ENCODE data around the gene WDR43. TPM values are rescaled to one million over a fixed set of nuclear protein-coding genes. Genes with fewer than 3 reads are reported as not detected.

WDR43 gene
- total and polyA plus RNA-seq, 3 experiments from 2014 or later, result 40.0 to 186 (median 169) TPM

- Histone ChIP-seq H3K4me1 (ENCODE audit: insufficient read depth, low read length) (no peaks in the 10 kb centered on the region), H3K9me3 (ENCODE audit: low read length) (no peaks in the 10 kb centered on the region), H3K36me3 (ENCODE audit: insufficient read depth, low read length) (no peaks in the 10 kb centered on the region), H3K4me3 (ENCODE audit: low read length) (no peak overlapping the region), H3K27ac (ENCODE audit: low read depth, low read length) (no peak overlapping the region), H3K27me3 (ENCODE audit: insufficient read depth, low read length, poor library complexity, severe bottlenecking) (peaks cover 13% of the 10 kb centered on the region)
- Mint-ChIP-seq H3K27ac (no peak overlapping the region), H3K36me3 (no peaks in the 10 kb centered on the region), H3K27me3 (peaks cover 15 to 41% of the 10 kb centered on the region in 2 donors), H3K9me3 (no peaks in the 10 kb centered on the region), H3K4me1 (no peaks in the 10 kb centered on the region), H3K4me3 (no peak overlapping the region)
- DNase-seq, result no peak
- CTCF ChIA-PET, result no interaction called here
- POLR2A ChIA-PET, result interaction anchor here (2.0 kb wide), 1 partner anchor 10 kb away, joined by 5 read pairs; the partner anchor contains the start of gene TRMT61B
These were observed 14.3 kb upstream of the WDR43 start for GRCh38 chr2:28880193-28880592.

DNA sequence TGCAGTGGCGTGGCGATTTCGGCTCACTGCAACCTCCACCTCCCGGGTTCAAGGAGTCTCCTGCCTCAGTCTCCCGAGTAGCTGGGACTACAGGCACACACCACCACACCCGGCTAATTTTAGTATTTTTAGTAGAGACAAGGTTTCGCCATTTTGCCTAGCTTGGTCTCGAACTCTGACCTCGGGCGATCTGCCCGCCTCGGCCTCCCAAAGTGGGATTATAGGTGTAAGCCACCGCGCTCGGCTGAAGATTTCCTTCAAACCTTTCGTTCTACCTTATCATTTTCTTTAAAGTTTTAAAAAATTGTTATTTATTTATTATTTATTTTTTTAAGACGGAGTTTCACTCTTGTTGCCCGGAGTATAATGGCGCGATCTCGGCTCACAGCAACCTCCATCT lies 979 bp upstream of the WDR43 start:
- H3K9me3 Mint-ChIP-seq, result no peaks in the 10 kb centered on the region
- H3K4me3 Mint-ChIP-seq, result peak overlapping the region in 6 of 7 donors; percentile 22 to 69 (median 44)
- Histone ChIP-seq H3K4me1 (ENCODE audit: insufficient read depth, low read length) (peaks cover 29% of the 10 kb centered on the region), H3K27me3 (ENCODE audit: insufficient read depth, low read length, poor library complexity, severe bottlenecking) (no peaks in the 10 kb centered on the region), H3K9me3 (ENCODE audit: low read length) (no peaks in the 10 kb centered on the region), H3K36me3 (ENCODE audit: insufficient read depth, low read length) (no peaks in the 10 kb centered on the region), H3K4me3 (ENCODE audit: low read length) (no peak overlapping the region), H3K27ac (ENCODE audit: low read depth, low read length) (no peak overlapping the region)
- ChIA-PET CTCF (no interaction called here), POLR2A (no interaction called here)
- peaks cover 0 to 3% (median 0%) of the 10 kb centered on the region in 3 donors for H3K36me3 Mint-ChIP-seq
- DNase-seq, result no peak
- peaks cover 37 to 38% (median 37%) of the 10 kb centered on the region in 3 donors for H3K4me1 Mint-ChIP-seq
- no peaks in the 10 kb centered on the region for H3K27me3 Mint-ChIP-seq
- peak overlapping the region in 1 of 8 donors; percentile 38 for H3K27ac Mint-ChIP-seq

DNA sequence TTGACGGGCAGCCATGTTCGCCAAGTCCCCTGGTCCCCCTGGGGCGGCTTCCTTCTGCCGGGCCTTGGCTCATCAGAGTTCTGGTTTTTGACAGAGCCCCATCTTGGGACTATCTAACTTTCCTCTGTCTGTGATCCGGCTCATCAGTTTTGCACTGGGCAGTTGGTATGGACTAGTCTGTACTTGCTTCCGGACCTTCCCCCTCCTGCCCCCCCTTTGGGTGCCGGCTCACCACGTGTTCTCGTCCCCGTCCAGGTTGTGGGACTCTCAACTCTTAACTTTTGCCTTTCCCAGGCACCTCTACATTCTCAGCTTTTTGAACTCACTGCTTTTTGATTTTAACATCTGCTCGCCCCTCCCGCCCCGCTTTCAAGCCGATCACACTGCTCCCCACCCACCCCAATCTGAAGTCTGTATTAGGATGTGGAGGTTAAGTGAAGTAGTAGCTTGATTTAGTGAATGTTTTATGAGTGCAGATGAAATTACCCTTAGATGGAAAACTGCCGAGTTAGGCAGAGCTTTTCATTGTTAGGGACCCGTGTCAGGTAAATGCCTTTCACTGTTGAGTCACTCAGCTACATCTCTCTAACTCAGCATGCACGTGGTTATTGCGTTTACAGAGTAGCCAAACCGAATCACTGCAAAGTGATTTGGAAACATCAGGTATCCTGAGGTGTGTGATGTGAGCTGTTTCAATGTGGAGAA lies 874 bp downstream of the WDR43 start:
- POLR2A ChIA-PET, result interaction anchor here (1.5 to 2.7 kb wide), 2 partner anchors 25 to 302 kb away, joined by 4 to 72 read pairs; partner anchors contain the start of gene TRMT61B

GRCh38 chr2:28896906-28897305 lies 2.4 kb downstream of the WDR43 start:
- CTCF ChIA-PET, result interaction anchor here (1.1 kb wide), 2 partner anchors 27 to 303 kb away, joined by 3 to 4 read pairs; partner anchors contain the start of gene TRMT61B

More for the DNA sequence above, 874 bp downstream of the WDR43 start:
- H3K27me3 ChIP-seq (ENCODE audit: insufficient read depth, low read length, poor library complexity, severe bottlenecking), result no peaks in the 10 kb centered on the region
- H3K9me3 ChIP-seq (ENCODE audit: low read length), result no peaks in the 10 kb centered on the region
- Mint-ChIP-seq H3K9me3 (no peaks in the 10 kb centered on the region), H3K36me3 (peaks cover 0 to 3% (median 0%) of the 10 kb centered on the region in 3 donors), H3K4me1 (peaks cover 52 to 54% (median 54%) of the 10 kb centered on the region in 3 donors), H3K4me3 (peak overlapping the region; percentile 91 to 97 (median 94)), H3K27me3 (no peaks in the 10 kb centered on the region), H3K27ac (peak overlapping the region; percentile 77 to 97 (median 92))
- CTCF ChIA-PET, result interaction anchor here (0.9 to 2.2 kb wide), 3 partner anchors 25 to 301 kb away, joined by 3 to 9 read pairs (median 9); partner anchors contain the start of gene TRMT61B
- peak in 3 of 5 donors; percentile 5 to 51 (median 16) for DNase-seq
- H3K4me1 ChIP-seq (ENCODE audit: insufficient read depth, low read length), result peaks cover 40% of the 10 kb centered on the region
- peak overlapping the region; percentile 84 for H3K4me3 ChIP-seq (ENCODE audit: low read length)
- no peaks in the 10 kb centered on the region for H3K36me3 ChIP-seq (ENCODE audit: insufficient read depth, low read length)
- H3K27ac ChIP-seq (ENCODE audit: low read depth, low read length), result peak overlapping the region; percentile 81

GRCh38 chr2:28898048-28898447 lies 3.6 kb downstream of the WDR43 start:
- Histone ChIP-seq H3K4me1 (ENCODE audit: insufficient read depth, low read length) (peaks cover 40% of the 10 kb centered on the region), H3K27ac (ENCODE audit: low read depth, low read length) (no peak overlapping the region), H3K27me3 (ENCODE audit: insufficient read depth, low read length, poor library complexity, severe bottlenecking) (no peaks in the 10 kb centered on the region), H3K9me3 (ENCODE audit: low read length) (no peaks in the 10 kb centered on the region), H3K36me3 (ENCODE audit: insufficient read depth, low read length) (no peaks in the 10 kb centered on the region), H3K4me3 (ENCODE audit: low read length) (no peak overlapping the region)
- Mint-ChIP-seq H3K36me3 (peaks cover 0 to 22% (median 6%) of the 10 kb centered on the region in 3 donors), H3K27me3 (no peaks in the 10 kb centered on the region), H3K27ac (peak overlapping the region in 4 of 8 donors; percentile 39 to 97 (median 53)), H3K4me1 (peaks cover 59 to 76% (median 74%) of the 10 kb centered on the region in 3 donors), H3K9me3 (no peaks in the 10 kb centered on the region), H3K4me3 (peak overlapping the region in 6 of 7 donors; percentile 28 to 97 (median 51))
- ChIA-PET CTCF (no interaction called here), POLR2A (no interaction called here)
- no peak for DNase-seq

More at GRCh38 chr2:28896906-28897305, 2.4 kb downstream of the WDR43 start:
- H3K4me3 Mint-ChIP-seq, result peak overlapping the region; percentile 28 to 97 (median 91)
- POLR2A ChIA-PET, result no interaction called here
- Histone ChIP-seq H3K36me3 (ENCODE audit: insufficient read depth, low read length) (no peaks in the 10 kb centered on the region), H3K27ac (ENCODE audit: low read depth, low read length) (no peak overlapping the region), H3K27me3 (ENCODE audit: insufficient read depth, low read length, poor library complexity, severe bottlenecking) (no peaks in the 10 kb centered on the region), H3K4me3 (ENCODE audit: low read length) (no peak overlapping the region), H3K4me1 (ENCODE audit: insufficient read depth, low read length) (peaks cover 40% of the 10 kb centered on the region), H3K9me3 (ENCODE audit: low read length) (no peaks in the 10 kb centered on the region)
- DNase-seq, result no peak
- no peaks in the 10 kb centered on the region for H3K27me3 Mint-ChIP-seq
- peaks cover 58 to 69% (median 68%) of the 10 kb centered on the region in 3 donors for H3K4me1 Mint-ChIP-seq
- peak overlapping the region in 4 of 8 donors; percentile 22 to 97 (median 51) for H3K27ac Mint-ChIP-seq
- no peaks in the 10 kb centered on the region for H3K9me3 Mint-ChIP-seq
- H3K36me3 Mint-ChIP-seq, result peaks cover 0 to 12% (median 3%) of the 10 kb centered on the region in 3 donors

GRCh38 chr2:28901202-28901601 lies 6.7 kb downstream of the WDR43 start:
- Mint-ChIP-seq H3K27me3 (no peaks in the 10 kb centered on the region), H3K4me3 (no peak overlapping the region), H3K9me3 (no peaks in the 10 kb centered on the region), H3K27ac (peak overlapping the region in 2 of 8 donors; percentile 13 to 18), H3K36me3 (peaks cover 0 to 41% (median 6%) of the 10 kb centered on the region in 3 donors), H3K4me1 (peaks cover 51 to 77% (median 71%) of the 10 kb centered on the region in 3 donors)
- no peaks in the 10 kb centered on the region for H3K27me3 ChIP-seq (ENCODE audit: insufficient read depth, low read length, poor library complexity, severe bottlenecking)
- no peaks in the 10 kb centered on the region for H3K9me3 ChIP-seq (ENCODE audit: low read length)
- DNase-seq, result no peak
- ChIA-PET CTCF (interaction anchor here (1.0 kb wide), 1 partner anchor 31 kb away, joined by 3 read pairs; the partner anchor contains the start of gene TRMT61B), POLR2A (no interaction called here)
- peaks cover 10% of the 10 kb centered on the region for H3K36me3 ChIP-seq (ENCODE audit: insufficient read depth, low read length)
- no peak overlapping the region for H3K4me3 ChIP-seq (ENCODE audit: low read length)
- peaks cover 32% of the 10 kb centered on the region for H3K4me1 ChIP-seq (ENCODE audit: insufficient read depth, low read length)
- H3K27ac ChIP-seq (ENCODE audit: low read depth, low read length), result no peak overlapping the region

DNA sequence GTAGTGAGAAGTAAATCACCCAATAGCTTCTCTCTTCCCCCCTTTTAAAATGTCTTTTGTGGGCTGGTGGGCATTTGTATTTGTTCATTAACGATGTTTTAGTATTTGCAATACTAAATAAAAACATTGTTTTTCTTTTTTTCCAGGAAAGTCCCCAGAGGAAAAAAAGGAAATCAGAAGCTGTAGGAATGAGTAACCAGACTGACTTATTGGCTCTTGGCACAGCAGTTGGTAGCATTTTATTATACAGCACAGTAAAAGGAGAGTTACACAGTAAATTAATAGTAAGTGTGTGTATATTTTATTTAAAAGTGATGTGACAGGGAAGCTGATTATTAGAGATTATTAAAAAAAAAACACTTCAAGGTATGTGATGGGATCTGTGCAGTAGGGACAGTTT lies 7.4 kb downstream of the WDR43 start:
- H3K9me3 ChIP-seq (ENCODE audit: low read length), result no peaks in the 10 kb centered on the region
- no peak overlapping the region for H3K27ac ChIP-seq (ENCODE audit: low read depth, low read length)
- Mint-ChIP-seq H3K4me1 (peaks cover 47 to 71% (median 64%) of the 10 kb centered on the region in 3 donors), H3K9me3 (no peaks in the 10 kb centered on the region), H3K27me3 (no peaks in the 10 kb centered on the region), H3K36me3 (peaks cover 0 to 47% (median 12%) of the 10 kb centered on the region in 3 donors), H3K4me3 (no peak overlapping the region), H3K27ac (no peak overlapping the region)
- no peak for DNase-seq
- no peak overlapping the region for H3K4me3 ChIP-seq (ENCODE audit: low read length)
- ChIA-PET POLR2A (no interaction called here), CTCF (interaction anchor here (1.0 kb wide), 1 partner anchor 32 kb away, joined by 3 read pairs; the partner anchor contains the start of gene TRMT61B)
- H3K4me1 ChIP-seq (ENCODE audit: insufficient read depth, low read length), result peaks cover 25% of the 10 kb centered on the region
- peaks cover 15% of the 10 kb centered on the region for H3K36me3 ChIP-seq (ENCODE audit: insufficient read depth, low read length)
- H3K27me3 ChIP-seq (ENCODE audit: insufficient read depth, low read length, poor library complexity, severe bottlenecking), result no peaks in the 10 kb centered on the region

DNA sequence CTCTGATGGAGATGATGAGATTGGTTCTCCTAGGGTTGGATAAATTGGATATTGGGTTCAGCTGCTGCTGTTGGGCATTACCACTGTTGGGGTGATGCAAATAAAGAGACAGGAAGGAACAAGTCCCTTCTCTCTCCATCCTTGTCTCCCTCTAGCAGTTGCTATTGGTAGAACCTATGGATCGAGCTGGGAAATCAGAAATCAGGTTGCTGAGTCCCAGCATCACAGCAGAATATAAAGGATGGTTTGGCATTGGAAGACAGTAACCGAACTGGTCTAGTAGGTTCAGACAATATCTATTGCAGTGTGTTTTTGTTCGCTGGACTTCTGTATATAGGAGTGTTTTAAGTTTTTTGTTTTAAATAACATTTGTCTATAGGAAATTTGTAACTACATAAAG lies 8.1 kb downstream of the WDR43 start:
- no peaks in the 10 kb centered on the region for H3K27me3 Mint-ChIP-seq
- Histone ChIP-seq H3K4me1 (ENCODE audit: insufficient read depth, low read length) (peaks cover 18% of the 10 kb centered on the region), H3K27ac (ENCODE audit: low read depth, low read length) (no peak overlapping the region), H3K36me3 (ENCODE audit: insufficient read depth, low read length) (peaks cover 18% of the 10 kb centered on the region), H3K27me3 (ENCODE audit: insufficient read depth, low read length, poor library complexity, severe bottlenecking) (no peaks in the 10 kb centered on the region), H3K4me3 (ENCODE audit: low read length) (no peak overlapping the region), H3K9me3 (ENCODE audit: low read length) (no peaks in the 10 kb centered on the region)
- CTCF ChIA-PET, result no interaction called here
- POLR2A ChIA-PET, result no interaction called here
- H3K4me3 Mint-ChIP-seq, result no peak overlapping the region
- H3K4me1 Mint-ChIP-seq, result peaks cover 41 to 63% (median 57%) of the 10 kb centered on the region in 3 donors
- DNase-seq, result no peak
- peaks cover 0 to 54% (median 13%) of the 10 kb centered on the region in 3 donors for H3K36me3 Mint-ChIP-seq
- H3K27ac Mint-ChIP-seq, result no peak overlapping the region
- H3K9me3 Mint-ChIP-seq, result no peaks in the 10 kb centered on the region

All from CD8-positive, alpha-beta memory T cell (primary cell).